ENCODE measurements around the gene TIMM29.
"Not testable (repeated sequence)": the region's sequence is repeated elsewhere in the genome, so short reads cannot be mapped to it uniquely, and the experiment has no call there.

The TIMM29 gene

DNA sequence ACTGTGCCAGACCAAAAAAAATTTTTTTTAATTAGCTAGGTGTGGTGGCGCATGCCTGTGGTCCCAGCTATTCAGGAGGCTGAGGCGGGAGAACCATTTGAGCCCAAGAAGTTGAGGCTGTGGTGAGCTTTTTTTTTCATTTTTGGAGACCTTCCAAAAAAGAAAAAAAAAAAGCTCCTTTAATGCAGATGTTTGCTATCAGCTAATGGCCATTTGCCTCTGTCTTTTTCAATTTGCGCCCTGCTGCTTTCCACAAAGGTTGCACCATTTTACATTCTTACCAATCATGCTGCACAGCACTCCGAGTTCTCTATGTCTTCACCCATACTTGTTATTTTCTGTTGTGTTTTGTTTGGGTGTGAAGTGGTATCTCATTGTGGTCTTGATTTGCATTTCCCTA lies 16.7 kb downstream of the TIMM29 start:
- no peaks in the 10 kb centered on the region for H3K79me2 ChIP-seq (ENCODE audit: control insufficient read depth, low read length)
- no peaks in the 10 kb centered on the region for H3K27me3 ChIP-seq (ENCODE audit: control insufficient read depth, low read length)
- H3K9me2 ChIP-seq (replicated peaks; ENCODE audit: control insufficient read depth, low read length) = no peaks in the 10 kb centered on the region
- TF ChIP-seq, protein P1, sequence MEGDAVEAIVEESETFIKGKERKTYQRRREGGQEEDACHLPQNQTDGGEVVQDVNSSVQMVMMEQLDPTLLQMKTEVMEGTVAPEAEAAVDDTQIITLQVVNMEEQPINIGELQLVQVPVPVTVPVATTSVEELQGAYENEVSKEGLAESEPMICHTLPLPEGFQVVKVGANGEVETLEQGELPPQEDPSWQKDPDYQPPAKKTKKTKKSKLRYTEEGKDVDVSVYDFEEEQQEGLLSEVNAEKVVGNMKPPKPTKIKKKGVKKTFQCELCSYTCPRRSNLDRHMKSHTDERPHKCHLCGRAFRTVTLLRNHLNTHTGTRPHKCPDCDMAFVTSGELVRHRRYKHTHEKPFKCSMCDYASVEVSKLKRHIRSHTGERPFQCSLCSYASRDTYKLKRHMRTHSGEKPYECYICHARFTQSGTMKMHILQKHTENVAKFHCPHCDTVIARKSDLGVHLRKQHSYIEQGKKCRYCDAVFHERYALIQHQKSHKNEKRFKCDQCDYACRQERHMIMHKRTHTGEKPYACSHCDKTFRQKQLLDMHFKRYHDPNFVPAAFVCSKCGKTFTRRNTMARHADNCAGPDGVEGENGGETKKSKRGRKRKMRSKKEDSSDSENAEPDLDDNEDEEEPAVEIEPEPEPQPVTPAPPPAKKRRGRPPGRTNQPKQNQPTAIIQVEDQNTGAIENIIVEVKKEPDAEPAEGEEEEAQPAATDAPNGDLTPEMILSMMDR (IDR thresholded peaks at IDR 0.05; ENCODE audit: low read depth, low read length, poor library complexity, severe bottlenecking) = no peak
- TF ChIP-seq EZH2phosphoT487 (IDR thresholded peaks at IDR 0.05; ENCODE audit: borderline replicate concordance, low read length) = no peak
- no peaks in the 10 kb centered on the region for H3F3A ChIP-seq (ENCODE audit: control insufficient read depth, insufficient read depth)
- H3K4me1 ChIP-seq (ENCODE audit: control insufficient read depth, low read length) = peaks cover 19% of the 10 kb centered on the region
- no peaks in the 10 kb centered on the region for H3K9me3 ChIP-seq (ENCODE audit: control insufficient read depth, insufficient read depth, low read length)
- no peak overlapping the region for H3K4me3 ChIP-seq (ENCODE audit: low read length)
- no peaks in the 10 kb centered on the region for H3K36me3 ChIP-seq (ENCODE audit: control insufficient read depth, low read length)
- no peak overlapping the region for H3K27ac ChIP-seq (ENCODE audit: low read depth, low read length)
- peak overlapping the region; percentile 42 for H3K4me2 ChIP-seq (ENCODE audit: low read length)
- no peaks in the 10 kb centered on the region for H4K20me1 ChIP-seq (ENCODE audit: control insufficient read depth, insufficient read depth, low read depth, low read length)

DNA sequence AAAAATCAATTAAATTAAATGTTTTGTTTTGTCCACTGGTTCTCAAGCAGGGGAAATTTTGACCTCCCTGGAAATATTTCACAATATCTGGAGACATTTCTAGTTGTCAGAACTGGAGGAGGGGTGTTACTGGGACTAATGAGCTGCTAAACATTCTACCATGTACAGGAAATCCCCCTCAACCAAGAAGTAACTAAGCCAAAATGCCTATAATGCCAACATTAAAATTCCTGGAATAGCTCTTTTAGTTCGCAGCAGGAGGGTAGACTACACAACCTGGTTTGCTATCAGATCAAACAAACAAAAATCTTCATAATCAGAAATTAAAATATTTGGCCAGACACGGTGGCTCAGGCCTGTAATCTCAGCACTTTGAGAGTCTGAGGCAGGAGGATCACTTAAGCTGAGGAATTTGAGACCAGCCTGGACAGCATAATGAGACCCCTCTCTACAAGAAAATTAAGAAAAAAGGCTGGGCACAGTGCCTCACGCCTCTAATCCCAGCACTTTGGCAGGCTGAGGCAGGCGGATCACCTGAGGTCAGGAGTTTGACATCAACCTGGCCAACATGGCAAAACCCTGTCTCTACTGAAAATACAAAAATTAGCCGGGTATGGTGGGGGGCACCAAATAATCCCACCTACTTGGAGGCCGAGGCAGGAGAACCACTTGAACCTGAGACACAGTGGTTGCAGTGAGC lies 18.5 kb downstream of the TIMM29 start:
- no peak for TF ChIP-seq EZH2phosphoT487 (IDR thresholded peaks at IDR 0.05; ENCODE audit: borderline replicate concordance, low read length)
- TF ChIP-seq, protein P1 (IDR thresholded peaks at IDR 0.05; ENCODE audit: low read depth, low read length, poor library complexity, severe bottlenecking) = no peak
- Histone ChIP-seq H3K27me3 (ENCODE audit: control insufficient read depth, low read length) (no peaks in the 10 kb centered on the region), H3F3A (ENCODE audit: control insufficient read depth, insufficient read depth) (no peaks in the 10 kb centered on the region), H3K4me3 (ENCODE audit: low read length) (no peak overlapping the region), H3K4me2 (ENCODE audit: low read length) (no peak overlapping the region), H3K27ac (ENCODE audit: low read depth, low read length) (no peak overlapping the region), H4K20me1 (ENCODE audit: control insufficient read depth, insufficient read depth, low read depth, low read length) (no peaks in the 10 kb centered on the region), H3K79me2 (ENCODE audit: control insufficient read depth, low read length) (no peaks in the 10 kb centered on the region), H3K4me1 (ENCODE audit: control insufficient read depth, low read length) (peaks cover 24% of the 10 kb centered on the region), H3K36me3 (ENCODE audit: control insufficient read depth, low read length) (no peaks in the 10 kb centered on the region), H3K9me3 (ENCODE audit: control insufficient read depth, insufficient read depth, low read length) (no peaks in the 10 kb centered on the region), H3K9me2 (replicated peaks; ENCODE audit: control insufficient read depth, low read length) (no peaks in the 10 kb centered on the region)

DNA sequence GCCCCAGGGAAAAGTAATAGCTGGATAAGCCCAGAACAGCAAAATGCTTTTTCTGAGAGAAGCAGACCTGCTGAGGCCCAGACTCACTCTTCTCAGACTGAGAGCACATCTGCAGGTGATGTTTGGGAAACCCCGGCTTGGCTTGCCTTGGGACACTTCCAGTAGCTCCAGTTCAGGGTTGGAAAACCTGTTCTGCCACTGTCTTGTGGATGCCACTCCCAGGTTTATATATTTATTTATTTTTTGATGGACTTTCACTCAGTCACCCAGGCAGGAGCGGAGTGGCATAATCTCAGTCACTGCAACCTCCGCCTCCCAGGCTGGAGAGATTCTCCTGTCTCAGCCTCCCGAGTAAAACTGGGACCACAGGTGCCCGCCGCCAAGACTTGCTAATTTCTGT lies 24.2 kb downstream of the TIMM29 start:
- Histone ChIP-seq H3K4me3 (ENCODE audit: low read length) (no peak overlapping the region), H3K27ac (ENCODE audit: low read depth, low read length) (no peak overlapping the region), H3F3A (ENCODE audit: control insufficient read depth, insufficient read depth) (peaks cover 6% of the 10 kb centered on the region), H3K4me2 (ENCODE audit: low read length) (no peak overlapping the region), H3K79me2 (ENCODE audit: control insufficient read depth, low read length) (no peaks in the 10 kb centered on the region), H3K4me1 (ENCODE audit: control insufficient read depth, low read length) (peaks cover 41% of the 10 kb centered on the region), H3K9me3 (ENCODE audit: control insufficient read depth, insufficient read depth, low read length) (no peaks in the 10 kb centered on the region), H4K20me1 (ENCODE audit: control insufficient read depth, insufficient read depth, low read depth, low read length) (no peaks in the 10 kb centered on the region), H3K9me2 (replicated peaks; ENCODE audit: control insufficient read depth, low read length) (no peaks in the 10 kb centered on the region), H3K27me3 (ENCODE audit: control insufficient read depth, low read length) (no peaks in the 10 kb centered on the region), H3K36me3 (ENCODE audit: control insufficient read depth, low read length) (no peaks in the 10 kb centered on the region)
- TF ChIP-seq, protein P1 (IDR thresholded peaks at IDR 0.05; ENCODE audit: low read depth, low read length, poor library complexity, severe bottlenecking) = no peak
- no peak for TF ChIP-seq EZH2phosphoT487 (IDR thresholded peaks at IDR 0.05; ENCODE audit: borderline replicate concordance, low read length)

GRCh38 chr19:10959277-10959968 lies 30.8 kb downstream of the TIMM29 start:
- Histone ChIP-seq H3F3A (ENCODE audit: control insufficient read depth, insufficient read depth) (peaks cover 15% of the 10 kb centered on the region), H3K4me1 (ENCODE audit: control insufficient read depth, low read length) (peaks cover 34% of the 10 kb centered on the region), H3K4me2 (ENCODE audit: low read length) (peak overlapping the region; percentile 63), H3K36me3 (ENCODE audit: control insufficient read depth, low read length) (peaks cover 26% of the 10 kb centered on the region), H3K4me3 (ENCODE audit: low read length) (peak overlapping the region; percentile 75), H3K79me2 (ENCODE audit: control insufficient read depth, low read length) (peaks cover 49% of the 10 kb centered on the region)
- not testable (repeated sequence) for H4K20me1 ChIP-seq (ENCODE audit: control insufficient read depth, insufficient read depth, low read depth, low read length); H3K9me3 ChIP-seq (ENCODE audit: control insufficient read depth, insufficient read depth, low read length); H3K27ac ChIP-seq (ENCODE audit: low read depth, low read length); H3K9me2 ChIP-seq (replicated peaks; ENCODE audit: control insufficient read depth, low read length); H3K27me3 ChIP-seq (ENCODE audit: control insufficient read depth, low read length)
